Left kidney (tissue), 8 donors: ENCODE results near the gene GPR17. TPM values are rescaled to one million over a fixed set of nuclear protein-coding genes. Genes with fewer than 3 reads are reported as not detected.

Experiments used
- DNase-seq: peaks from one replicate; pipeline ENCODE4 v3.0.0-alpha.2; 2013
- long read RNA-seq, 8 donors: transcript quantifications; one replicate each; lab custom pipeline, GENCODE V29; 2026
- polyA plus RNA-seq: library from polyadenylated mRNA; unstranded; fragments of 120-200 nt; gene quantifications from one replicate; pipeline ENCODE4 v1.2.1, GENCODE V29; 2013; ENCODE audit not compliant: insufficient read length

GPR17 gene
- 0.85 TPM for polyA plus RNA-seq
- long read RNA-seq, donor 1: 0 reads
- long read RNA-seq, donor 2: 0 reads
- long read RNA-seq, donor 3: 0 reads
- long read RNA-seq, donor 4: 0 reads
- long read RNA-seq, donor 5, partial matches to known transcripts: 0 of 1 reads
- long read RNA-seq, donor 5, other reads (novel, unspliced or antisense): 0 of 1 reads
- long read RNA-seq, donor 6: 0 reads
- long read RNA-seq, donor 7: 0 reads
- long read RNA-seq, donor 8: 0 reads

DNA sequence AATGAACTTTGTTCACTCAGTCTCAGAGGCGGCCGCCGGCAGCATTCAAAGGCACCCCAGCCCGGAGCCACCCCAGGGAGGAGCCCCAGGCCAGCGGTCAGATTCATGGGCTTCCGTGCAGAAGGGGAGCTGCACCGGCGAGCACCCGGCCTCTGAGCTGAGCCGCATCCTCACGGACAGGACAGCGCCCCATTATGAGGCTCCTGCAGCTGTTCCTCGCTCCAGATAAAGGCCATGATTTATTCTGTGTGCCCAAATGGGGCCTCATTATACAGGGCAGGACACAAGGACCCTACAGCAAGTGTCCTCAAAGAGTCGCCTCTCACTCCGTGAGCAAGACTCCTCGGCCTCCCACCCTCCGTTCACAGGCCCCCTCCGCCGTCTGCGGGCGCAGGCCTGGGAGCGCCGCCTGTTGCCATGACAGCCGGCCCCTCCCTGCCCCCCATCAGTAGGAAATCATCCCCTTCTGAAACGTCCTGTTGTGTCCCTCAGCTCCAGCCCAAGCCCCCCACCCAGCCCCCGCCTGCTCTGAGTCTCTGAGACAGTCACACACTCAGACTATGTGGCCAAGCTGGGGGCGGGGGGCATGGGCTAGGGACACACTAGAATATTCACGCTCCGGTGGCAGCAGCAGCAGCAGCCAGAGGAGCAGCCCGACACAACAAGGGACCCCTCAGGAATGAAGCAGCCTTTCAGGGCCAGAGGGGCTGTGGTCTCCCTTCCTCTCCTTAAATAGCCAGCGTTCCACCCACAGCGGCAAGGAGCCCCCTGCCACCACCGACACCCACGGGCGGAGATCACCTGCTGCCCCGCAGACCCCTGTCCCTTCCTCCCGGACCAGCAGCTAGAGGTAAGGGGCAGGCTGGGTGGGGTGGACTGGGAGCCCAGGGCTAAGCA is at the start of gene GPR17:
Gene GPR17 (plus strand): TSS at position 759 of the 897 bp plus-strand sequence. CDS start 4,583 bp downstream, outside the sequence.
- no peak for DNase-seq

- DNase-seq: no peak
These were observed 49.5 kb upstream of the GPR17 start for GRCh38 chr2:127596311-127597045.

DNA sequence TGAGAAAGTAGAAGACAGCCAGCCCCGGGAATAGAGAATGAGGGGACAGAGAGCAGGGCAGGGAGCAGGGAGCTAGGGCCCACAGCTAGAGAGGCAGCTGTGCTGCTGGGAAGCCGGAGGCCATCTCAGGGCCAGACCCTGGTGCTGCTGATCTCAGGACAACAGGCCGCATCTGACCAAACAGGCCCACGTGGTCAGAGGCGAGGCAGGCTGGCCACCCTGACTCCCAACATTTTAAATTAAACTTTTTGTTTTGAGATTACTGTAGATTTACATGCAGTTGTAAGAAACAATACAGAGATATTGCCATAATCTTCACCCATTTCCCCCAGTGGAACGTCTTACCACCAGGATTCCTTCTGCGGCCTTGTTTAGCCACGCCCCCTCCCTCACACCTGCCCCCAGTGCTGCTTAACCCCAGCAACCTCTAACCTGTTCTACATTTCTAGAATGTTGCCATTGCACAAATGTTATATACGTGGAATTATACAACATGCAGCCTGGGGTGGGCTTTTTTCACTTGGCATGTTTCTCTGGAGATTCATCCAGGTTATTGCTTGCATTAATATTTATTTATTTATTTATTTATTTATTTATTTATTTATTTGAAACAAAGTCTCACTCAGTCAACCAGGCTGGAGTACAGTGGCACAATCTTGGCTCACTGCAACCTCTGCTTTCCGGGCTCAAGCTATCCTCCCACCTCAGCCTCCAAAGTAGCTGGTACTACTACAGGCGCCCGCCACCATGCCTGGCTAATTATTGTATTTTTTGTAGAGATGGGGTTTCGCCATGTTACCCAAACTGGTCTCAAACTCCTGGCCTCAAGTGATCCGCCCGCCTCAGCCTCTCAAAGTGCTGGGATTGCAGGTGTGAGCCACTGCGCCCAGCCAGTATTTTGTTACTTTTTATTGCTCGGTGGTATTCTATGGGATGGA is 48.6 kb upstream of the GPR17 start:
- DNase-seq: no peak

DNA sequence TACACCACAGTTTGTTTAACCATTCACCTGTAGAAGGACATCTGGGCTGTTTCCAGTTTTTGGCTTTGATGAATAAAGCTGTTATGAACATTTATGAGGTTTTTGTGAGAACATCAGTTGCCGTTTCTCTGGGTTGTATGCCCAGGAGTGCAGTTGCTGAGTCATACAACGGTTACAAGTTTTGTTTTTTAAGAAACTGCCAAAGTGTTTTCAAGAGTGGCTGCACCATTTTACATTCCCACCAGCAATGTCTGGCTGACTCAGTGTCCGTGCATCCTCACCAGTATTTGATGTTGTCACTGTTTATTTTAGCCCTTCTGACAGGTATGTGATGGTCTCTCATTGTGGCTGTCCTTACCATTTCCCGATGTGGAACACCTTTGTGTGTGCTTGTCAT is 48.0 kb upstream of the GPR17 start:
- no peak for DNase-seq

DNA sequence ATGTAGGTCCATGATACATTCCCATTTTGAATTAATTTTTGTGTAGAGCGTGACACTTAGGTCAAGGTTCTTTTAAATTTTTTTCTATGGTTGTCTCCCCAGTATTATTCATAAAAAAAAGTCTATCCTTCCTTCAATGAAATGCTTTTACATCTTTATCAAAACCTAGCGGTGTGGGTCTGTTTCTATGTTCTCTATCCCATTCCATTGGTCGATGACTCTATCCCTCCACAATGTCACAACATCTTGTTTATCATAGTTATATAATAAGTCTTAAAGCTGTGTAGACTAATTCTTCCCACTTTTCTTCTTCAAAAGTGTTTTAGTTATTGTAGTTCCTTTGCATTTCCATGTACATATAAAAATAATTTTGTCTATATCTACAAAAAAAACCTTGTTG is 47.2 kb upstream of the GPR17 start:
- DNase-seq: no peak

DNA sequence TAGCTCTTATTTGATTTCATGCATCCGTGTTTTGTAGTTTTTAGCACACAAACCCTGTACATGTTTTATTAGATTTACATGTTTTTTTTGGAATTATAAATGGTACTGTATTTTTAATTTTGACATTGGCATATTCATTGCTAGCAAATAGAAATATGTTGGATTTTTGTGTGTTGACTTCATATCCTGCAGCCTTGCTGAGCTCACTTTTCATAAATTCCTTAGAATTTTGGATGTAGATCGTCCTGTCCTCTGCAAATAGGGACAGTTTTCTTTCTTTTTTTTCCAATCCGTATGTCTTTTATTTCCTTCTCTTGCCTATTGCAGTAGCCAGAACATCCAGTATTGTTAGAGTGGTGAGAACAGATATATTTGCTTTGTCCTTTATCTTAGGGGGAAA is 46.7 kb upstream of the GPR17 start:
- no peak for DNase-seq

- DNase-seq: no peak
These were observed 41.0 kb upstream of the GPR17 start for GRCh38 chr2:127604986-127605385.

- no peak for DNase-seq
These were observed 40.2 kb upstream of the GPR17 start for GRCh38 chr2:127605691-127606263.

- no peak for DNase-seq
These were observed 39.1 kb upstream of the GPR17 start for GRCh38 chr2:127606625-127607398.

DNA sequence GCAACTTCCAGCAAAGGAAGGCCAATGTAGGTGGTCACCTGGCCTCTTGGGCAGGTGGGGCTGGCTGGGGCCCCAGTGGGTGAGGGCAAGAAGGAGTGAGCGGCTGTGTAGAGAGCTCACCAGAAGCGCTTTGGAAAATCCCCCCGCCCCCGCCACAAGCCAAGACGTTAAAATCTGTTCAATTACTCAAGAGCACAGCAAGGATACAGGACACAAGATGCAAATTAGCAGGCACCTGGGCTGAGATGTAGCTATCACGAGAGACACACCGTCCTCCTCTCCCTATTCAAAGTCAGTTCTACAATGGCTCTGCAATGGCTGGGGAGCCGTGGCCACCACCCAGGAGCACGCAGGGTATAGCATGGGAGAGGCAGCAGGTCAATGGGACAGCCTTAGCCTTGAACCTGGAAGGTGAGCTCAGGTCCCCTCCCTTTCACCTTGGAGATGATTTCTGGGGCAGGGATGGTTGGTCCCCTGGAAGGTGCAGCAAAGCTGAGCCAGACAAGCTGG is 38.5 kb upstream of the GPR17 start:
- DNase-seq: no peak

DNA sequence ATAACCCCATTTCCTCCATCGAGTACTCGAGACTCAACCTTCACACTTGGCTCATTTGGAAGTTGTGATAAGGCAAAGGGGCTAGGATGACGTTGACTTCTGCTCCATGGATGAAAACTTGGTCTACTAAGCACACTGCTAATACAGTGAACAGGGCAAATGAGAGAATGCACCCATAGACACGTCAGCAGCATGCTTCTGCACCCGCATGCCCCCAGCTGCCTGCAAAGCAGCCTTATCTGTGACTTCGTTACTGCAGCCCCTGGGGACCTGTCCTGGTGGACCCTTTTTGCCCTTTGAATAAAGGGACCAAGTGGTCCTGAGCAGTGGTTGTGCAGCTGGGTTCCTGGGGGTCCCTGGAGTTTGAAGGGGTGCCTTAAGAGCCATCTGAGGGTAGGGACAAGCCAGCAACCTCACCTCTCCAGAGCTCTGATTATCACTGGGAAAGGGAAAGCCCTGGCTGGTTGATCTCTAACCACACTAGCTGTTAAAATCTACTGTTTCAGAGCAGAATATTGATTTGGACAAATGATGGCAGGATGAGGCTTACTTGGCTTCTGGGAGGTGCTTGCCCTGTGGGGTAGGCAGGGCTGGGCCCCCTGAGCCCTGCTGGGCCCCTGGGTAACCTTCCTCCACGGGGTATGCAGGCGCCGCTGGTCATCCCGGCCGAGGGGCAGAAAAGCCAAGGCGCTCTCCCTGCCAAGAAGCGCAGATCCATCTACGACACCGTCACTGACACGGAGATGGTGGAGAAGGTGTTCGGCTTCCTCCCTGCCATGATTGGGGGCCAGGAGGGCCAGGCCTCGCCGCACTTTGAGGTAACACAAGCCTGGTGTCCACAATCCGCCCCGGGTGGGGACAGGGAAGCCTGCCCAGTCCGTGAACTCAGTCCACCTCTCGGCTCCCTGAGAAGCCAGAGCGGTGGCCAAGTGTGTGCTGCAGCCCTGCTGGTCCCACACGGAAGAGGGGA is 37.6 kb upstream of the GPR17 start:
- no peak for DNase-seq

- no peak for DNase-seq
These were observed 36.8 kb upstream of the GPR17 start for GRCh38 chr2:127609031-127609751.

GRCh38 chr2:127609818-127610217 is 36.1 kb upstream of the GPR17 start:
- no peak for DNase-seq

DNA sequence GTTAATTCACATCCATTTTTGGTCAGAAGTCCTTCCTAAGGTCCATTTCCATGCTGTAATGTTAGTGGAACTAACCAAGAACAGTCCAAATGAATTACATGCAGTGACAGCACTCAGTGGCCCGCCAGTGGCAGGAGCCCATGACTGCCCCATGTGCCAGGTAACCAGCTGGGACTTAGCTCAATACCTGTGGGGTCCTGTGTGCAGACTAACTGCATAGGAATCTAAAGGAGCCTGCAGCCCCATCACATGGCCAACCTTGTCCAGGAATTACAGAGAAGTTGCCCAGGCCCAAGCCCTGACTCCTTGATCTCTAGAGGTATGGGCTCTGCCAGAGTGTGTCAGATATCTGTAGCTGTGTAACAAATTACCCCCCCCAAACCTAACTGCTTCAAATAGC is 35.4 kb upstream of the GPR17 start:
- no peak for DNase-seq

- no peak for DNase-seq
These were observed 34.7 kb upstream of the GPR17 start for GRCh38 chr2:127611076-127611925.

DNA sequence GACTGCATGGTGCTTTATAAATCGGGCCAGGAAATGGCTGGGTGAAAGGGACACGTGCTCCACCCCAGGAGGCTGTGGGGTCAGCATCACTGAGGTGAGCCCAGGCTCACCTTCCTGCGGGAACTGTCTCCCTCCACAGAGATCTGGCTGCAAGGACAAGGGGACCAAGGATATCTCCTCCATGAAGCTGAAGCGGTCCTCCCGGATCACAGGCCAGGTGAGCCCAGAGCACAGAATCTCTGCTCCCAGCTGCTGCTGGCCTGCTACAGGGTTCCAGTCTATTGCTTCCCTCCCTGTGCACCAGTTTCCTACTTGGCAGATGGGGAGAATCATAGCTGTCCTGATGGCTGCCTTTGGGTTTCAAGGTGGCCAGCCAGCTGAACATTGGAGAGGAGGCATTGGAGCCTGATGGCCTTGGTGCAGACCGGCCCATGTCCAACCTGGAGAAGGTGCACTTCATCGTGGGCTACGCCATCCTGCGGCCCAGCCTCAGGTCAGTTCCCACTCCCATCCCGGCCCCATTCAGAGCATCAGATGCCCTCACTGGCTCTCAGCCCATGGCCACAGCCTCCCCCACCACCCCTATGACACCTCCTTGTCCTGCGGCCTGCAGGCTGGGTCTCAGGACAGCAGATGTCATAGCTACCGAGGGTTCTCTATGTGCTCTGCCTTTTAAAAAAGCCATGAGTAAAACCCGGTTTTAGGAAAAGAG is 33.7 kb upstream of the GPR17 start:
- no peak for DNase-seq

- DNase-seq: no peak
These were observed 31.7 kb upstream of the GPR17 start for GRCh38 chr2:127614246-127614645.
